Spleen (tissue), 7 donors: Measurements from ENCODE around the gene CNPY2.

Experiments used
- CTCF ChIP-seq, 11 experiments: fragments of 200-600 bp in 7 of 11; fragments of 450-650 bp in 4 of 11; sonication (generic) in 4 of 11; IDR thresholded peaks in 8 of 11; conservative IDR thresholded peaks in 3 of 11; 1 replicate in 7 of 11; 2 replicates in 4 of 11; pipeline versions ENCODE4 v1.4.0 to v1.8.0; 2016 to 2021; ENCODE audit warnings: antibody characterized with exemption in 11 of 11, inconsistent platforms in 4 of 11, mild to moderate bottlenecking in 1 of 11
- POLR2A ChIP-seq, 3 donors: fragments of 450-650 bp; IDR thresholded peaks; one replicate each; pipeline ENCODE4 v1.5.1; 2017; ENCODE audit warnings: antibody characterized with exemption in 3 of 3, mild to moderate bottlenecking in 1 of 3
- POLR2AphosphoS5 ChIP-seq, 3 donors: sonication (generic); formaldehyde crosslinking; IDR thresholded peaks; one replicate each; pipeline ENCODE4 v1.5.1; 2017; ENCODE audit warnings: antibody characterized with exemption in 3 of 3
- donor health status: DM: no; HTN: no; CAD: no; lungs with moderate emphysema.
- donor health status: DM: no; HTN: no; CAD: no.
- donor health status: DM: no; HTN: no; CAD: no.

- TF ChIP-seq POLR2A (IDR thresholded peaks at IDR 0.05) (peak; percentile 18 to 33 (median 33)), CTCF (IDR thresholded peaks at IDR 0.05 in 8 of 11, conservative IDR thresholded peaks at IDR 0.05 in 3 of 11) (peak in 10 of 11 experiments; percentile 29 to 67 (median 54)), POLR2AphosphoS5 (IDR thresholded peaks at IDR 0.05) (peak; percentile 89 to 95 (median 95))
Measured at GRCh38 chr12:56333679-56334489, 18.1 kb upstream of the CNPY2 start, which contains the start of gene PAN2.
